H1 (cell line): Measurements from ENCODE around the gene C14orf93. TPM values are rescaled to one million over a fixed set of nuclear protein-coding genes. Genes with fewer than 3 reads are reported as not detected.

Experiments used
- BACH1 ChIP-seq: IDR thresholded peaks from 2 replicates; pipeline ENCODE4 v1.6.1; 2012; ENCODE audit warnings: low read length, improper control_type of control experiment
- RNF2 ChIP-seq: fragments of 200-900, 300-1000 bp; sonication (generic); IDR thresholded peaks from 2 replicates; pipeline ENCODE4 v1.7.1; 2016; ENCODE audit warnings: borderline replicate concordance, low read depth, mild to moderate bottlenecking, antibody characterized with exemption, low read length; ENCODE audit not compliant: poor library complexity, severe bottlenecking; ENCODE audit errors: missing control alignments
- TBP ChIP-seq: IDR thresholded peaks from 2 replicates; pipeline ENCODE4 v1.6.1; 2011; ENCODE audit warnings: low read depth, low read length, improper control_type of control experiment
- polyA plus RNA-seq, 7 experiments: library from polyadenylated mRNA; depleted of rRNA in 3 of 7; stranded (reverse) in 5 of 7; unstranded in 2 of 7; fragments of >200 nt in 5 of 7; fragments of 200-250 nt in 2 of 7; gene quantifications; 1 replicate in 5 of 7; 2 replicates in 1 of 7; 4 replicates in 1 of 7; pipeline versions ENCODE4 v1.2.1 to v1.2.3, GENCODE V29; 2011 to 2013; ENCODE audit warnings: missing spikeins in 2 of 7, mixed read lengths in 2 of 7
- total RNA-seq: library from RNA; stranded (reverse); fragmentation: NEBNext Ultra II Directional; extraction: Animal tissue kit (Norgen Biotek cat#: 25700); gene quantifications from 2 replicates; pipeline ENCODE4 v1.2.1, GENCODE V29; 2021

Gene C14orf93
- total and polyA plus RNA-seq, 2 of the 8 experiments (the other 6 are each of a cell fraction or from before 2014, with no cell fraction given): 7.8 to 8.2 TPM

GRCh38 chr14:22974530-22975313, 35.2 kb downstream of the C14orf93 start (continued):
- TF ChIP-seq RNF2 (no peak), TBP (no peak), BACH1 (no peak)
